Measurements from ENCODE around the gene RTTN.
A peak's percentile ranks its signal among the peaks of the same experiment; 100 is the strongest.

The RTTN gene

DNA sequence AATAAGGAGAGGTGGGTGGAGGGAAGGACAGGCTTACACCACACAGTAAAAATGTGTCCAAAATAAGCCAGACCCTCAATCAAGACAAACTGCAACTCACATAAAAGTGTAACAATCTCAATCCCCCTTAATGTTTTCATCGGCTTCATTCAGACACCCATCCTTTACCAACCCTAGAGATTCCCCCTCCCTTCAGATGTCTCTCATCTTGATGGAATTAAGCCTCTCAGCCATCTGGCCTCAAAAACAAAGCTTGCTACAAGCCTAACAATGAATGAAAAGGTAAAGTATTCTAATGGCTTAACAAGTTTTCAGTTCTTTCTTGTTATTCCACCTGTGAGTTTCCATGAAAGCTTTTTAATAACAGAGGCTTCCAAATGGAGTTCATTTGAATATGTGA is 5.2 kb downstream of the RTTN start:
- Histone ChIP-seq H3K27ac (ENCODE audit: low read depth, low read length) (no peak overlapping the region), H3K27me3 (ENCODE audit: insufficient read depth, low read length) (no peaks in the 10 kb centered on the region), H3K4ac (ENCODE audit: low read depth, low read length) (no peak overlapping the region), H3K9ac (ENCODE audit: low read length) (no peak overlapping the region), H3K4me2 (ENCODE audit: low read length) (no peak overlapping the region), H3K4me1 (ENCODE audit: control insufficient read depth in 1 of 2, insufficient read depth in 2 of 2, low read length in 2 of 2) (no peaks in the 10 kb centered on the region), H3K79me1 (ENCODE audit: low read length) (no peaks in the 10 kb centered on the region), H2BK120ac (ENCODE audit: insufficient read depth, low read length, poor library complexity) (no peak overlapping the region), H4K91ac (ENCODE audit: low read depth, low read length) (no peak overlapping the region), H3K14ac (ENCODE audit: low read length) (no peak overlapping the region), H3K23ac (ENCODE audit: low read length) (no peak overlapping the region), H2AFZ (ENCODE audit: insufficient read depth, low read length, poor library complexity) (no peak overlapping the region), H3K18ac (ENCODE audit: low read length) (no peak overlapping the region), H4K12ac (ENCODE audit: low read depth, low read length) (no peak overlapping the region), H3K9me3 (ENCODE audit: insufficient read depth, low read depth, low read length) (no peaks in the 10 kb centered on the region), H3K36me3 (ENCODE audit: control insufficient read depth in 1 of 2, insufficient read depth in 2 of 2, low read length in 2 of 2) (peaks cover 7 to 9% of the 10 kb centered on the region in 2 experiments), H4K8ac (ENCODE audit: low read depth, low read length) (no peak overlapping the region), H2AK5ac (ENCODE audit: low read length) (no peak overlapping the region), H2BK12ac (ENCODE audit: low read length) (no peak overlapping the region), H3K79me2 (ENCODE audit: control insufficient read depth, insufficient read depth, low read length, poor library complexity) (peaks cover 1% of the 10 kb centered on the region), H2BK5ac (ENCODE audit: low read depth, low read length, poor library complexity) (no peak overlapping the region), H3K4me3 (ENCODE audit: low read depth, low read length) (no peak overlapping the region)
- no peak for DNase-seq
- WGBS (ENCODE audit: extremely low coverage, insufficient coverage, insufficient read length): no CpG with 5 or more reads among the region's 1 CpG

DNA sequence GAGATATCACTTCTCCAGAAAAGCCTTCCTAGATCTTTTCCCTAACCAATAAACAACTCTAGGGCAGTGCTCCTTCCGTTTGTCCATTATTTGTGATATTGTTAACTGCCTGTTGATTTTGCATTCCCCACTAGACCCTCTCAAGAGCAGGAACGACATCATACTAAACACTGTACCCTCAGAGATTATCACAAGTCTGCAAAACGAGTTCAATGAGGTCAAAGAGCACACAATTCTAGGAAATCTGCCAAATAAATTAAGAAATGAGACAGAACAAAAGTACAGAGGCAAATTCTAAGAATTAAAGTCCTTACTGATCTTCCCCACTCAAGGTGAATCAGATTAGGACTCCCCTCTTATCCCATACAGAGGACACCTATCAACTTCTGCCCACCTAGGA is 7.6 kb downstream of the RTTN start:
- Histone ChIP-seq H4K8ac (ENCODE audit: low read depth, low read length) (no peak overlapping the region), H3K36me3 (ENCODE audit: control insufficient read depth in 1 of 2, insufficient read depth in 2 of 2, low read length in 2 of 2) (peaks cover 8 to 13% of the 10 kb centered on the region in 2 experiments), H3K4me2 (ENCODE audit: low read length) (no peak overlapping the region), H4K91ac (ENCODE audit: low read depth, low read length) (no peak overlapping the region), H2AK5ac (ENCODE audit: low read length) (no peak overlapping the region), H3K27ac (ENCODE audit: low read depth, low read length) (no peak overlapping the region), H3K27me3 (ENCODE audit: insufficient read depth, low read length) (no peaks in the 10 kb centered on the region), H2BK120ac (ENCODE audit: insufficient read depth, low read length, poor library complexity) (no peak overlapping the region), H4K12ac (ENCODE audit: low read depth, low read length) (no peak overlapping the region), H3K79me1 (ENCODE audit: low read length) (no peaks in the 10 kb centered on the region), H3K79me2 (ENCODE audit: control insufficient read depth, insufficient read depth, low read length, poor library complexity) (no peaks in the 10 kb centered on the region), H3K9me3 (ENCODE audit: insufficient read depth, low read depth, low read length) (no peaks in the 10 kb centered on the region), H2BK5ac (ENCODE audit: low read depth, low read length, poor library complexity) (no peak overlapping the region), H3K23ac (ENCODE audit: low read length) (no peak overlapping the region), H3K4me3 (ENCODE audit: low read depth, low read length) (no peak overlapping the region), H2BK12ac (ENCODE audit: low read length) (no peak overlapping the region), H3K18ac (ENCODE audit: low read length) (no peak overlapping the region), H3K4me1 (ENCODE audit: control insufficient read depth in 1 of 2, insufficient read depth in 2 of 2, low read length in 2 of 2) (no peaks in the 10 kb centered on the region), H3K9ac (ENCODE audit: low read length) (no peak overlapping the region), H2AFZ (ENCODE audit: insufficient read depth, low read length, poor library complexity) (no peak overlapping the region), H3K4ac (ENCODE audit: low read depth, low read length) (no peak overlapping the region), H3K14ac (ENCODE audit: low read length) (no peak overlapping the region)
- no peak for DNase-seq
- no CpG with 5 or more reads among the region's 3 CpGs for WGBS (ENCODE audit: extremely low coverage, insufficient coverage, insufficient read length)

DNA sequence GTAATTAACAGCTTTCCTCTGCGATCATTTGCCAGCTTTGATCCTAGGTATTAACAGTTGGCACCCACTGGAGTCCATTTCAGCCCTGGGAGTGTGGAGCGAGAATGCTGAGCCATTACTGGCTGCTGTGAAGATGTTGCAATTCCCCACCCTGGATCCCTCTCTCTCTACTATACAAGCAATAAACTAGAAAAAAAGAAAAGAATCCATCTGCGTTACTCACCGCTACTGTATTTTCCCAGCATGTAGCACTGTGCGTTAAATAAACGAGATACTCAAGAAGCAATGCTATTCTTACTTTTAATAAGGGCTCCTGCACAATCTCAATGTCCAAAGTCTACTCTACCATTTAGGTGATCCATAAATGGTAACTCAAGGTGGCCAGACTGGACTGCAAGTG is 8.5 kb downstream of the RTTN start:
- Histone ChIP-seq H2AK5ac (ENCODE audit: low read length) (no peak overlapping the region), H4K91ac (ENCODE audit: low read depth, low read length) (no peak overlapping the region), H2BK12ac (ENCODE audit: low read length) (no peak overlapping the region), H3K27ac (ENCODE audit: low read depth, low read length) (no peak overlapping the region), H2AFZ (ENCODE audit: insufficient read depth, low read length, poor library complexity) (no peak overlapping the region), H4K12ac (ENCODE audit: low read depth, low read length) (no peak overlapping the region), H2BK5ac (ENCODE audit: low read depth, low read length, poor library complexity) (no peak overlapping the region), H3K79me2 (ENCODE audit: control insufficient read depth, insufficient read depth, low read length, poor library complexity) (no peaks in the 10 kb centered on the region), H3K4me1 (ENCODE audit: control insufficient read depth in 1 of 2, insufficient read depth in 2 of 2, low read length in 2 of 2) (no peaks in the 10 kb centered on the region), H3K79me1 (ENCODE audit: low read length) (no peaks in the 10 kb centered on the region), H3K27me3 (ENCODE audit: insufficient read depth, low read length) (no peaks in the 10 kb centered on the region), H3K9me3 (ENCODE audit: insufficient read depth, low read depth, low read length) (no peaks in the 10 kb centered on the region), H4K8ac (ENCODE audit: low read depth, low read length) (no peak overlapping the region), H2BK120ac (ENCODE audit: insufficient read depth, low read length, poor library complexity) (no peak overlapping the region), H3K14ac (ENCODE audit: low read length) (no peak overlapping the region), H3K4me2 (ENCODE audit: low read length) (no peak overlapping the region), H3K9ac (ENCODE audit: low read length) (no peak overlapping the region), H3K23ac (ENCODE audit: low read length) (no peak overlapping the region), H3K18ac (ENCODE audit: low read length) (no peak overlapping the region), H3K4ac (ENCODE audit: low read depth, low read length) (no peak overlapping the region), H3K4me3 (ENCODE audit: low read depth, low read length) (no peak overlapping the region), H3K36me3 (ENCODE audit: control insufficient read depth in 1 of 2, insufficient read depth in 2 of 2, low read length in 2 of 2) (peaks cover 8 to 16% of the 10 kb centered on the region in 2 experiments)
- DNase-seq: no peak
- no CpG with 5 or more reads among the region's 6 CpGs for WGBS (ENCODE audit: extremely low coverage, insufficient coverage, insufficient read length)

DNA sequence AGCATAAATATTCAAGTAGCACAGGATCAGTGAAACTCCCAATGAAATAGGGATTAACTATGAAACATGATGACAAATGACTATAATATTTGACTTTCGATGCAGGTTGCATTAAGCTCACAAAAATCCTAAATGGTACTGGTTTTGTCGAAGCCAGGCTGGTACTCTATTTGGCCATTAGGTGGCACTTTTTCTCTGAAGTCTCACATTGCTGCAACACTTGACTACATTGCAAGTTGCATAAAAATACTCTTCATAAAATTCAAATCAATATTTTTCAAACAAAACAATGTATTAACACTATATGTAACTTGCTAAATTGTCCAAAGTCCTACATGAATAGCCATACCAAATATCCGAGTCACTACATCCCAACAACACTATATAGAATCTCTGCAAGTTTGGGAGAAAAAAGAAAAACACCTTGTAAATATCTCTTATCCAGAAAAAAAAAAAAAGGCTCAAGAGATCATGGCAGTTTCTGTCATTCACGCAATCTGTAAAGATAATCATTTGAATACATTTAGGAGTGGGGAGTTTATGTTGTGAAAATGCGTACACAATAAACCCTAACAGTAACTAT is 9.5 kb downstream of the RTTN start:
- H3K23ac ChIP-seq (ENCODE audit: low read length): no peak overlapping the region
- no peak overlapping the region for H3K9ac ChIP-seq (ENCODE audit: low read length)
- H3K36me3 ChIP-seq (ENCODE audit: control insufficient read depth in 1 of 2, insufficient read depth in 2 of 2, low read length in 2 of 2): peaks cover 8 to 16% of the 10 kb centered on the region in 2 experiments
- no peak overlapping the region for H4K8ac ChIP-seq (ENCODE audit: low read depth, low read length)
- no peak overlapping the region for H2BK120ac ChIP-seq (ENCODE audit: insufficient read depth, low read length, poor library complexity)
- no peak overlapping the region for H4K12ac ChIP-seq (ENCODE audit: low read depth, low read length)
- H3K27me3 ChIP-seq (ENCODE audit: insufficient read depth, low read length): no peaks in the 10 kb centered on the region
- H3K14ac ChIP-seq (ENCODE audit: low read length): no peak overlapping the region
- no peaks in the 10 kb centered on the region for H3K79me1 ChIP-seq (ENCODE audit: low read length)
- no peak overlapping the region for H3K18ac ChIP-seq (ENCODE audit: low read length)
- WGBS (ENCODE audit: extremely low coverage, insufficient coverage, insufficient read length): no CpG with 5 or more reads among the region's 5 CpGs
- H3K4ac ChIP-seq (ENCODE audit: low read depth, low read length): no peak overlapping the region
- no peaks in the 10 kb centered on the region for H3K4me1 ChIP-seq (ENCODE audit: control insufficient read depth in 1 of 2, insufficient read depth in 2 of 2, low read length in 2 of 2)
- H3K4me2 ChIP-seq (ENCODE audit: low read length): no peak overlapping the region
- DNase-seq: peak in 1 of 2 donors; percentile 82
- no peaks in the 10 kb centered on the region for H3K9me3 ChIP-seq (ENCODE audit: insufficient read depth, low read depth, low read length)
- H3K4me3 ChIP-seq (ENCODE audit: low read depth, low read length): no peak overlapping the region
- no peak overlapping the region for H2BK12ac ChIP-seq (ENCODE audit: low read length)
- H4K91ac ChIP-seq (ENCODE audit: low read depth, low read length): no peak overlapping the region
- no peak overlapping the region for H3K27ac ChIP-seq (ENCODE audit: low read depth, low read length)
- H2AK5ac ChIP-seq (ENCODE audit: low read length): no peak overlapping the region
- no peak overlapping the region for H2BK5ac ChIP-seq (ENCODE audit: low read depth, low read length, poor library complexity)
- no peak overlapping the region for H2AFZ ChIP-seq (ENCODE audit: insufficient read depth, low read length, poor library complexity)
- no peaks in the 10 kb centered on the region for H3K79me2 ChIP-seq (ENCODE audit: control insufficient read depth, insufficient read depth, low read length, poor library complexity)
